Lower leg skin (tissue), 3 donors: ENCODE results near the gene THBS4.

ENCODE experiments used
- CTCF ChIP-seq, 3 donors: fragments of 450-650 bp; IDR thresholded peaks; one replicate each; pipeline ENCODE4 v1.5.1; 2016; ENCODE audit warnings: antibody characterized with exemption in 3 of 3, mild to moderate bottlenecking in 3 of 3, moderate library complexity in 2 of 3
- POLR2A ChIP-seq, 2 donors: fragments of 450-650 bp; IDR thresholded peaks; one replicate each; pipeline ENCODE4 v1.6.1; 2016 to 2017; ENCODE audit warnings: antibody characterized with exemption in 2 of 2, mild to moderate bottlenecking in 1 of 2, moderate library complexity in 1 of 2

DNA sequence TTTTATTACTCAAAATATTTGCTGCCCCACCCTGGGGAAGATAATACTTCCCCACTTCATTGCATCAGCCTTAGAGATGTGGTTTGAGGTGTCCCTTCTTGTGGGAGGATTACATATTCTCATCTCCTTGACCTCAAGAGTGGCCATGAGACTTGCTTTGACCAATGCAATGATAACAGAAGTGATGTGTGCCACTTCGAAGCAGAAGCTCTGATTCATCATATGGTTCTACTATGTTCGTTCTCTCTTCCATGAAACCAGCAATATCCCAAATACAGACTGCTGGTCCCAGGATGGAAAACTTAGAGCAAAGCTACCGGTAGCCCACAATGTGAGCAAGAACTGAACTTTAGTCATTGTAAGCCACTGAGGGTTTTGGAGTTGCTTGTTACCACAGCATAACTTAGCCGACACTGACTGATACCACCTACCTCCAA is 92.0 kb downstream of the THBS4 start:
- no peak for TF ChIP-seq CTCF (IDR thresholded peaks at IDR 0.05)
- TF ChIP-seq POLR2A (IDR thresholded peaks at IDR 0.05): no peak
